RWPE2 (cell line): ENCODE data around the gene YARS1.
A peak's percentile ranks its signal among the peaks of the same experiment; 100 is the strongest.

ENCODE experiments used
- ATAC-seq: fragments of 200-7000 bp; cut with Tn5 transposase; 3 replicates; pipeline ENCODE4 v1.9.1; 2021; ENCODE audit warnings: low read depth
- DNase-seq: peaks from one replicate; pipeline ENCODE4 v3.0.0-alpha.2; 2020; ENCODE audit warnings: low spot score
- H3K27ac ChIP-seq: fragments of 450-650 bp; 2 replicates; pipeline ENCODE4 v1.5.1; 2017; ENCODE audit warnings: mild to moderate bottlenecking; ENCODE audit not compliant: poor library complexity, severe bottlenecking
- H3K27me3 ChIP-seq: fragments of 250-450 bp; sonication (Bioruptor Pico); 2 replicates; pipeline ENCODE4 v1.5.1; 2021; ENCODE audit warnings: mild to moderate bottlenecking, moderate library complexity; ENCODE audit not compliant: insufficient read depth, poor library complexity, severe bottlenecking
- H3K36me3 ChIP-seq: fragments of 250-450 bp; sonication (Bioruptor Pico); 2 replicates; pipeline ENCODE4 v1.5.1; 2020; ENCODE audit warnings: low read depth, mild to moderate bottlenecking, moderate library complexity
- H3K4me1 ChIP-seq: fragments of 250-450 bp; sonication (Bioruptor Pico); 2 replicates; pipeline ENCODE4 v1.5.1; 2021; ENCODE audit warnings: mild to moderate bottlenecking, moderate library complexity; ENCODE audit not compliant: insufficient read depth, poor library complexity, severe bottlenecking
- H3K4me3 ChIP-seq: fragments of 250-450 bp; sonication (Bioruptor Pico); 2 replicates; pipeline ENCODE4 v1.5.1; 2021; ENCODE audit warnings: mild to moderate bottlenecking, moderate library complexity; ENCODE audit not compliant: severe bottlenecking
- H3K9me3 ChIP-seq: fragments of 250-450 bp; sonication (Bioruptor Pico); 2 replicates; pipeline ENCODE4 v1.5.1; 2021; ENCODE audit warnings: mild to moderate bottlenecking, moderate library complexity; ENCODE audit not compliant: severe bottlenecking
- CTCF ChIP-seq: fragments of 450-650 bp; IDR thresholded peaks from one replicate; pipeline ENCODE4 v1.5.1; 2017; ENCODE audit warnings: mild to moderate bottlenecking, moderate library complexity; ENCODE audit not compliant: poor library complexity, severe bottlenecking

Gene YARS1

GRCh38 chr1:32766328-32766972 lies 50.7 kb downstream of the YARS1 start:
- Histone ChIP-seq H3K4me1 (peaks cover 47% of the 10 kb centered on the region), H3K9me3 (no peaks in the 10 kb centered on the region), H3K36me3 (peaks cover 57% of the 10 kb centered on the region), H3K27ac (peak overlapping the region; percentile 100), H3K27me3 (no peaks in the 10 kb centered on the region), H3K4me3 (no peak overlapping the region)
- no peak for DNase-seq
- no peak for ATAC-seq
- no peak for TF ChIP-seq CTCF

GRCh38 chr1:32765570-32766327 lies 51.4 kb downstream of the YARS1 start:
- no peaks in the 10 kb centered on the region for H3K27me3 ChIP-seq
- DNase-seq (no peak), ATAC-seq (no peak)
- peaks cover 57% of the 10 kb centered on the region for H3K36me3 ChIP-seq
- H3K9me3 ChIP-seq, result no peaks in the 10 kb centered on the region
- no peak for TF ChIP-seq CTCF
- peaks cover 54% of the 10 kb centered on the region for H3K4me1 ChIP-seq
- peak overlapping the region; percentile 100 for H3K27ac ChIP-seq
- no peak overlapping the region for H3K4me3 ChIP-seq

GRCh38 chr1:32764826-32765569 lies 52.2 kb downstream of the YARS1 start:
- Histone ChIP-seq H3K4me3 (no peak overlapping the region), H3K9me3 (no peaks in the 10 kb centered on the region), H3K36me3 (peaks cover 52% of the 10 kb centered on the region), H3K27me3 (no peaks in the 10 kb centered on the region), H3K4me1 (peaks cover 58% of the 10 kb centered on the region), H3K27ac (peak overlapping the region; percentile 100)
- ATAC-seq (no peak), DNase-seq (no peak)
- TF ChIP-seq CTCF, result no peak

- TF ChIP-seq CTCF, result no peak
- Histone ChIP-seq H3K4me3 (no peak overlapping the region), H3K27ac (peak overlapping the region; percentile 100), H3K9me3 (no peaks in the 10 kb centered on the region), H3K36me3 (peaks cover 36% of the 10 kb centered on the region), H3K4me1 (peaks cover 64% of the 10 kb centered on the region), H3K27me3 (no peaks in the 10 kb centered on the region)
- DNase-seq (no peak), ATAC-seq (no peak)
Measured at GRCh38 chr1:32763221-32763620, 53.9 kb downstream of the YARS1 start.
